HG03354 (cell line): ENCODE measurements around the gene RAX2.
"Not testable (repeated sequence)": the region's sequence is repeated elsewhere in the genome, so short reads cannot be mapped to it uniquely, and the experiment has no call there.

Experiments
- ATAC-seq: cut with Tn5 transposase; IDR thresholded peaks from one replicate; pipeline ENCODE4 v1.9.1; 2021; ENCODE audit warnings: mild to moderate bottlenecking; ENCODE audit not compliant: unreplicated experiment, poor library complexity, severe bottlenecking

The RAX2 gene

GRCh38 chr19:3780786-3781304, 8.8 kb upstream of the RAX2 start:
- ATAC-seq = no peak

GRCh38 chr19:3778899-3779723, 7.1 kb upstream of the RAX2 start:
- ATAC-seq = no peak

- ATAC-seq = no peak
These were observed 6.3 kb upstream of the RAX2 start for GRCh38 chr19:3778104-3778867.

GRCh38 chr19:3776479-3777040, 4.5 kb upstream of the RAX2 start:
- no peak for ATAC-seq

GRCh38 chr19:3775831-3776230, 3.8 kb upstream of the RAX2 start:
- no peak for ATAC-seq

GRCh38 chr19:3775374-3775711, 3.3 kb upstream of the RAX2 start:
- ATAC-seq = no peak

GRCh38 chr19:3774621-3775373, 2.8 kb upstream of the RAX2 start:
- no peak for ATAC-seq

GRCh38 chr19:3773814-3774515, 1.9 kb upstream of the RAX2 start:
- ATAC-seq = no peak

- ATAC-seq = no peak
These were observed 775 bp downstream of the RAX2 start for GRCh38 chr19:3771000-3771905.

- no peak for ATAC-seq
These were observed 1.7 kb downstream of the RAX2 start for GRCh38 chr19:3770136-3770999.

- ATAC-seq = no peak
These were observed 2.5 kb downstream of the RAX2 start for GRCh38 chr19:3769494-3769893.

GRCh38 chr19:3768748-3769099, 3.3 kb downstream of the RAX2 start:
- no peak for ATAC-seq

- no peak for ATAC-seq
These were observed 3.8 kb downstream of the RAX2 start for GRCh38 chr19:3768015-3768747.

- no peak for ATAC-seq
These were observed 5.0 kb downstream of the RAX2 start for GRCh38 chr19:3767050-3767449.

- no peak for ATAC-seq
These were observed 5.5 kb downstream of the RAX2 start for GRCh38 chr19:3766520-3766919.

GRCh38 chr19:3765757-3766156, 6.3 kb downstream of the RAX2 start:
- not testable (repeated sequence) for ATAC-seq

GRCh38 chr19:3765121-3765520, 6.9 kb downstream of the RAX2 start:
- ATAC-seq = no peak
